Esophagus (tissue), 2 donors: Measurements from ENCODE around the gene LRRC8C. TPM values are rescaled to one million over a fixed set of nuclear protein-coding genes. Genes with fewer than 3 reads are reported as not detected.

Source experiments
- H3K27ac ChIP-seq, 2 donors: one replicate each; pipeline ENCODE4 v1.5.1; 2013; ENCODE audit warnings: low read depth in 2 of 2, mild to moderate bottlenecking in 2 of 2, inconsistent platforms in 1 of 2, low read length in 1 of 2, moderate library complexity in 1 of 2
- H3K27me3 ChIP-seq, 2 donors: one replicate each; pipeline ENCODE4 v1.6.1; 2013; ENCODE audit warnings: low read length in 2 of 2, control low read depth in 1 of 2, mild to moderate bottlenecking in 1 of 2; ENCODE audit not compliant: insufficient read depth in 2 of 2, control insufficient read depth in 1 of 2
- H3K36me3 ChIP-seq, 2 donors: one replicate each; pipeline ENCODE4 v1.6.1; 2013; ENCODE audit warnings: low read length in 1 of 2; ENCODE audit not compliant: control insufficient read depth in 2 of 2, insufficient read depth in 2 of 2
- H3K4me1 ChIP-seq, 2 donors: one replicate each; pipeline ENCODE4 v1.6.1; 2013; ENCODE audit warnings: low read length in 1 of 2; ENCODE audit not compliant: control insufficient read depth in 2 of 2, insufficient read depth in 2 of 2
- H3K4me3 ChIP-seq, 2 donors: one replicate each; pipeline ENCODE4 v1.5.1; 2013; ENCODE audit warnings: low read length in 2 of 2, mild to moderate bottlenecking in 2 of 2, low read depth in 1 of 2, moderate library complexity in 1 of 2
- H3K9me3 ChIP-seq, 2 donors: one replicate each; pipeline ENCODE4 v1.6.1; 2013; ENCODE audit warnings: mild to moderate bottlenecking in 2 of 2, low read depth in 1 of 2, low read length in 1 of 2, moderate library complexity in 1 of 2; ENCODE audit not compliant: control insufficient read depth in 2 of 2, insufficient read depth in 1 of 2
- WGBS, 2 donors: extraction: QIAGEN DNeasy Blood & Tissue Kit; methylation state at CpG; one replicate each; pipeline ENCODE4 v1.1.7; 2013; 5-methylcytosine and 5-hydroxymethylcytosine counted together
- polyA plus RNA-seq, 2 donors: library from polyadenylated mRNA; stranded (reverse); fragments of 200-250 nt; gene quantifications; one replicate each; pipeline ENCODE4 v1.2.3, GENCODE V29; 2013
- donor health status: healthy with polysubstance abuse.
- donor health status: Bipolar disorder and iron deficiency.

LRRC8C gene
- polyA plus RNA-seq, 2 donors = 0.69 to 0.80 TPM

- H3K27me3 ChIP-seq = no peaks in the 10 kb centered on the region
- 53 to 61% methylated on average over 13 of the region's 13 CpGs for WGBS, 2 donors
- H3K4me3 ChIP-seq = peak overlapping the region in 1 of 2 donors; percentile 48
- H3K36me3 ChIP-seq = no peaks in the 10 kb centered on the region
- H3K27ac ChIP-seq = no peak overlapping the region
- H3K9me3 ChIP-seq = no peaks in the 10 kb centered on the region
- peaks cover 0 to 7% of the 10 kb centered on the region in 2 donors for H3K4me1 ChIP-seq
Measured at GRCh38 chr1:89762386-89762778, 129.5 kb downstream of the LRRC8C start.

- 3% methylated on average over 45 to 47 of the region's 47 CpGs for WGBS, 2 donors
- Histone ChIP-seq H3K9me3 (no peaks in the 10 kb centered on the region), H3K4me3 (peak overlapping the region; percentile 43 to 48), H3K4me1 (peaks cover 0 to 6% of the 10 kb centered on the region in 2 donors), H3K27ac (peak overlapping the region in 1 of 2 donors; percentile 68), H3K36me3 (no peaks in the 10 kb centered on the region), H3K27me3 (no peaks in the 10 kb centered on the region)
Measured at GRCh38 chr1:89762779-89763648, 130.1 kb downstream of the LRRC8C start.

GRCh38 chr1:89763649-89763986 is 130.7 kb downstream of the LRRC8C start:
- Histone ChIP-seq H3K27me3 (no peaks in the 10 kb centered on the region), H3K36me3 (no peaks in the 10 kb centered on the region), H3K27ac (peak overlapping the region in 1 of 2 donors; percentile 68), H3K4me1 (peaks cover 0 to 4% of the 10 kb centered on the region in 2 donors), H3K4me3 (peak overlapping the region in 1 of 2 donors; percentile 48), H3K9me3 (no peaks in the 10 kb centered on the region)
- 42 to 51% methylated on average over 5 of the region's 5 CpGs for WGBS, 2 donors

- Histone ChIP-seq H3K27me3 (no peaks in the 10 kb centered on the region), H3K4me3 (no peak overlapping the region), H3K9me3 (no peaks in the 10 kb centered on the region), H3K36me3 (no peaks in the 10 kb centered on the region), H3K27ac (no peak overlapping the region), H3K4me1 (peaks cover 0 to 4% of the 10 kb centered on the region in 2 donors)
- WGBS, 2 donors = 64 to 92% methylated on average over 1 of the region's 1 CpG
Measured at GRCh38 chr1:89765774-89766173, 132.9 kb downstream of the LRRC8C start.

- H3K36me3 ChIP-seq = no peaks in the 10 kb centered on the region
- H3K4me1 ChIP-seq = peaks cover 0 to 4% of the 10 kb centered on the region in 2 donors
- H3K4me3 ChIP-seq = no peak overlapping the region
- no peaks in the 10 kb centered on the region for H3K27me3 ChIP-seq
- no peaks in the 10 kb centered on the region for H3K9me3 ChIP-seq
- 52 to 77% methylated on average over 1 of the region's 1 CpG for WGBS, 2 donors
- no peak overlapping the region for H3K27ac ChIP-seq
Measured at GRCh38 chr1:89767618-89768017, 134.7 kb downstream of the LRRC8C start.

Other genes with a start within 250 kb of the LRRC8C start
- 1 to 10 TPM; 1.9 to 3.0 TPM for gene LRRC8B, start 108.3 kb upstream of the LRRC8C start, polyA plus RNA-seq
- gene LRRC8D, start 187.9 kb downstream of the LRRC8C start, polyA plus RNA-seq = 1 to 10 TPM; 3.5 to 7.1 TPM